Measurements from ENCODE around the gene HS6ST2.

HS6ST2 gene

DNA sequence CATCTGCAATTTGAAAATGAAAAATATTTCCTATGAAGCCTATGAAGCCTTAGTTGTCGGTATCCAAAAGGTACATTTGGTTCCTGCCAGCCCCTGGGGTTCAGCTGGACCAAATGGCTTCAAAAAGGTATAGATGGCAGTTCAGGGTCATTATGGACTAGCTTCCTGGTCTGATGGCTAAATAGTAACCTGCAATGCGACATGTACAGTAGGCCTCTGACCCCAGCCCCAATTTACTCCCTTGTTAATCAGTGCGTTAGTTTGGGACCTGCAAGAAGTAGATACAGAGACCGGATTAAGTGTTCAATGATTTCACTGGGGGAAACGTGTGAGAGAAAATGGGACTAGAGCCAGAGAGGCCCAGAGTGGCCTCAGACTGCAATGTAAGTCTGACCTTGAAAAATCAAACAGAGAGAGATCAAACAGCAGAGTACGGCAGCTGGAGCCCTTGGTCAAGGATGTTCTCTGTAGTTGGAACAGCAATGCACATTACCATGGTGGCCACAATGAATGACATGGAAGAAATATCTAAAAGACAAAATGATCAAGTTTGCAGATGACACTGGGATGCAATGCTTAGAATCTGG lies 354.6 kb downstream of the HS6ST2 start:
- DNase-seq, result no peak

DNA sequence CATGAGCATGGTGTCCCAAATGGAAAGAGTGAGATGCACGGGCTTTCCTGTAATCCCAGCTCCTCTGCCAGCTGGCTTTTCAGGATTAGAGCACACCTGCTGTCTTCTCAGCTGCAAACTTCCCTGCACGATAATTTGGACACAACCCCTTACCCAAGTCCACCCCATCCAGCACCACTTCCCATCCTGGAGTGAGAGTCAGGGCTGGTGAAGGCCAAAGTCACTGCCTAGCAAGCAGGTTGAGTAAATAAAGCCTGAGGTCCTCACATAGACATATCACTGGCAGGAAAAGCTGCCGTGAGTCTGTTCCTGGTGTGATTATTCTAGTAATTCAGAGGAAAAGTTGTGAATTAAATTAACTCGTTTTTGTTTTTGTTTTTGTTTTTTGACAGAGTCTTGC lies 355.7 kb downstream of the HS6ST2 start:
- no peak for DNase-seq

DNA sequence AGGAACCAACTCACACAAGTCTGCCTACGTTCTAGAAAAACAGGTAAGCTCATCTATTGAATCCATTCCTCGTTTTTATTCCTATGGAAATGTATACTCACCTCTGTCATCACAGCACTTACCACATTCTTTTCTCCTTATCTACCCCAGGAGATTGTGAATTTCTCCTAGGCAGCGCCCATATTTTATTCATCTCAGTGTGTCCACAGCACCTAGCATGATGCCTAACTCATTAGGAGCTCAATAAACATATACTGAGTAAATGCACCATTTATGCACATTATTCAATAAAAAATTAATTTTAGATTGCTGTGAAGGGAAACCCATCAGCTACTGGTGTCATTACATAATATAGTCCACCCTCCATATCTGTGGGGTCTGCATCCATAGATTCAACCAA lies 363.4 kb downstream of the HS6ST2 start:
- no peak for DNase-seq

DNA sequence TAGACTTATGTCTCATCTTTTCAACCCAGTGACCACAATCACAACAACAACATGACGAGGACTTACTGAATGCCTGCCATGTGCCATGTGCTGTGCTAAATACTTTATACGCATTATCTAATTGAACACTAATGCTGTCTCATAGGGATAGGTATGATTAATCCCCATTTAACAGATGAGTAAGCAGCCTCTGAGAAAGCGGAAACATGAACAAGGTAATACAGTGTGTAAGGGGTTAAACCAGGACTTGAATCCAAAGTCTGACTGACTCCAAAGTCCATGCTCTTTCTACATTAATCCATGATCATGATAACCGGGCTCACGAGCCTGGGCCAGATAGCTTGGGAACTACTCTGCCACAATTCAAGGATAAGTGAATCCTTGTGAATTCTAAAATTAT lies 364.3 kb downstream of the HS6ST2 start:
- no peak for DNase-seq

DNA sequence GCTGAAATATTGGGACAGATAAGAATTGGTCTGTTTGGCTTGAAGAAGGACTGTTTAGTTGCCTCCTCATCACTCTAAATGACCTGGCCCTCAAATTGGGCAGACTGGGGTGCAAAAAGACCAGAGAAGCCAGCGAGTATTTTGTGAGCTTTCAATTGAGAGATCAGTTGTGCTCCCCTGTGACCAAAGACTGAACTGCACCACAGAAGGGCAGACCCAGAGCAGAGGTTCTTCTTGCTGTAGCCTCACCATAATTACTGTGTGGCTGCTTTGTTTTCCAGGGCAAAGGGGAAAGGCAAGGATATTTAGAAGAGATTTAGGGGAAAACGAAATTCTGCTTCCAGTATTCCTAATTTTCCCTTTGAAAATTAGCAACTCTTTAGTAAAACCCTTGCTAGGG lies 365.5 kb downstream of the HS6ST2 start:
- peak; percentile 1 for DNase-seq

DNA sequence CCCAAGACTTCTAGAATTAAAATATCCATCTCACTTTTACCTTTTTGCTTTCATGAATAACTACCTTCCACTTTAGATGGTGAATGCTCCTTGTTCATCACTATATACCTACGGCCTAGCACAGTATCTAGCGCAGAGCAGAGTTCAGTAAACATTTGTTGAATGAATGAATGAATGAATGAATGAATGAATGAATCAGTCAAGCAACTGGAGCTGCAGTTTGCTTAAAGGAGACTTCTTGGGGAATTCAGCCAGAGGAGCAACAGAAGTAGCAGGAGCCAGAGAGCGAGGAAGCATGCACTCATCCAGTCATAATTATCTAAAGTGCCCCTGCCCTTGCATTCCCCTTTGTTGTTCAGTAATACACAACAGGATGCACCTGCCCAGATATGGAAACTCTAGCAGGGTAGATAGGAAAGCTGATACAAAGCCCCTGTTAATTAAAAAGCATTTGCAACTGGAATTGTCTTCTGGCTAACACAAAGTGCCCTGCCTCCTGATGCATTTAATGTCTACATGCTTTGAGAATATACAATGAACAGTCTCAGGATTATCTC lies 366.6 kb downstream of the HS6ST2 start:
- DNase-seq, result no peak

DNA sequence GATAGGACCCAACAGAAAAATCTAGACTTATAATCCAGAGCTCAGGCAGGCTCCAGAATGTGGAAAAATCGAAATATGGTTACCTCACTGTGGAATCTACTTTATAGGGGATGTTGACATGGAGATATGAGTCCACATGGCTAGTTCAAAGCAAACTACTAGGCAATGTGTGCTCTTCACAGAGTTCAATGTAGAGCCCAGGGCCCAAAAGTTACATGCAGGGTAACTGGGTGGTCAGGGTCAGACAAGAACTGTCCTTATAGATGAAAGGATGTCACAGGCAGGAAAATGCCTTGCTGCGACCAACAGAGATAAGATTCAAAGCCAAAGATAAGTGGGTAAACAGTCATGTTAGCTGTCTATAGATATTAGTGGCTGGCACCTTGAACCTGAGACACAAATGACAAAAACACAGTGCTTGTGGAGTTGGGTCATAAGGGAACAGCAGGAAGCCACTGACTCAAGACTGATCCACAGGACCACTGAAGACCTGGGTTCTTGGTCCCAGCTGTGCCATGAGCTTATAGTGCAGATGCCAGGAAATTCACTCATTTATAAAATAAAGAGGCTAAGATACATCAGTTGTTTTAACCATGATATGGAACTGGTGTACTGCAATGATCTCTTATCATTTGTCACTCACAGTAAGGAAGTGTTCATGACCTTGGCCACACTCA lies 367.9 kb downstream of the HS6ST2 start:
- no peak for DNase-seq

DNA sequence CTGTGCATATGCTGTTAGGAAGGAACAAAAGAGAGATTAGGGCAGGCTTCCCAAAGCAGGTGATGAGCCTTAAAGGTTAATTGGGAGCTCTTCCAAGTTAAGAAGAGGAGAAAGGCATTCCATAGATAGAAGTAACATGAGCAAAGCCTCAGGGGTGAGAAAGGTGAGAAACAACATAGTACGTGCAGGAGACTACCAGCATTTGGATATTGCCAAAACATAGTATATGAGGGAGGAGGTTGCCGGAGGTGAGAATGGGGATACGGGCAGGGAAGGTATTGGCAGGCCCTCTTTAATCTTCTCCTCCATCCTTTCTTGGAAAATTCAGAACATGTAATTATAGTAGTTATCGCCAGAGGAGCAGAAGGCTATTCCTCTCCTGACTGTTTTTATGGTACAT lies 373.5 kb downstream of the HS6ST2 start:
- DNase-seq, result no peak

DNA sequence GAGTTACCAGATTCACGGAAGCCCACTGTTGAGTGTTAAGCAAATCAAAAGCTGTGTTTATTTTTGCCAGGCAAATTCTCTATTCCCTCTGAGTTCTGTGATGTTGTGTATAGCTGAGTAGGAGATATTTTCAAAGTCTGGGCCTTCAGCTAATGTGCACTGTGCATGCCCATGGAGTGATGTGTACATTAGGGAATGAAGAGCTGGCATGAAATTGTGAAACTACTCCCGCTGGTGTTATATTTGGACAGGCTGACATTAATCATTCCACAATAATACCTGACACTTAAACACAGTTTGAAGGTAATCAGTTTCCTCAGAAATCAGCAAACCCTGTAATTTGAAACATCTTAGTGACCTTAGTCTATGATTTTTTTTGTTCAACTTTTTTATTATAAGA lies 381.5 kb downstream of the HS6ST2 start:
- DNase-seq, result no peak

Data from midbrain (tissue), 1 donor.